GM21528 (cell line): ENCODE results near the gene NET1.
A peak's percentile ranks its signal among the peaks of the same experiment; 100 is the strongest.

ENCODE experiments used
- ATAC-seq: cut with Tn5 transposase; IDR thresholded peaks from one replicate; pipeline ENCODE4 v1.9.1; 2021; ENCODE audit warnings: mild to moderate bottlenecking, moderate library complexity; ENCODE audit not compliant: unreplicated experiment, low FRiP score

Gene NET1

GRCh38 chr10:5441106-5441505 lies 28.7 kb downstream of the NET1 start:
- no peak for ATAC-seq

- no peak for ATAC-seq
These were observed 30.0 kb downstream of the NET1 start for GRCh38 chr10:5442065-5442989.

GRCh38 chr10:5442990-5443370 lies 30.6 kb downstream of the NET1 start:
- ATAC-seq: peak; percentile 30

- ATAC-seq: peak; percentile 77
These were observed 31.1 kb downstream of the NET1 start for GRCh38 chr10:5443429-5443828.

- ATAC-seq: no peak
These were observed 32.6 kb downstream of the NET1 start for GRCh38 chr10:5445006-5445405.

- ATAC-seq: peak; percentile 46
These were observed 34.1 kb downstream of the NET1 start for GRCh38 chr10:5446390-5446926.

GRCh38 chr10:5447056-5447455 lies 34.7 kb downstream of the NET1 start:
- ATAC-seq: no peak

GRCh38 chr10:5447611-5448071 lies 35.3 kb downstream of the NET1 start:
- ATAC-seq: peak; percentile 58

GRCh38 chr10:5448333-5449001 lies 36.1 kb downstream of the NET1 start:
- no peak for ATAC-seq

- no peak for ATAC-seq
These were observed 36.9 kb downstream of the NET1 start for GRCh38 chr10:5449227-5449626.

GRCh38 chr10:5449823-5450222 lies 37.5 kb downstream of the NET1 start:
- ATAC-seq: no peak

- no peak for ATAC-seq
These were observed 38.4 kb downstream of the NET1 start for GRCh38 chr10:5450605-5451384.

- ATAC-seq: no peak
These were observed 41.6 kb downstream of the NET1 start for GRCh38 chr10:5453749-5454489.

- no peak for ATAC-seq
These were observed 44.2 kb downstream of the NET1 start for GRCh38 chr10:5456563-5456962.

- no peak for ATAC-seq
These were observed 45.4 kb downstream of the NET1 start for GRCh38 chr10:5457741-5458140.

GRCh38 chr10:5458425-5458824 lies 46.1 kb downstream of the NET1 start:
- ATAC-seq: no peak

- ATAC-seq: no peak
These were observed 46.8 kb downstream of the NET1 start for GRCh38 chr10:5458949-5459747.

GRCh38 chr10:5460468-5461202 lies 48.3 kb downstream of the NET1 start:
- no peak for ATAC-seq

GRCh38 chr10:5461203-5461588 lies 48.8 kb downstream of the NET1 start:
- ATAC-seq: no peak
